HL-60 (cell line): ENCODE measurements around the gene FOXP3.
A peak's percentile ranks its signal among the peaks of the same experiment; 100 is the strongest.

Experiments used
- DNase-seq, 2 experiments: peaks; one replicate each; pipeline ENCODE4 v3.0.0-alpha.2; 2010 to 2020; ENCODE audit warnings: low read depth in 1 of 2, low spot score in 1 of 2
- H3K27ac ChIP-seq: fragments of 250-450 bp; sonication (Bioruptor Pico); replicated peaks from 2 replicates; pipeline ENCODE4 v1.5.1; 2020; ENCODE audit warnings: mild to moderate bottlenecking, moderate library complexity
- H3K27me3 ChIP-seq: fragments of 250-450 bp; sonication (Bioruptor Pico); 2 replicates; pipeline ENCODE4 v1.5.1; 2021; ENCODE audit warnings: mild to moderate bottlenecking, moderate library complexity; ENCODE audit not compliant: insufficient read depth, poor library complexity, severe bottlenecking
- H3K4me3 ChIP-seq: replicated peaks from 2 replicates; pipeline ENCODE4 v1.5.1; 2011; ENCODE audit warnings: mild to moderate bottlenecking, control low read depth, low read length; ENCODE audit not compliant: insufficient read depth
- CTCF ChIP-seq: IDR thresholded peaks from one replicate; pipeline ENCODE4 v1.5.1; 2011; ENCODE audit warnings: low read length, control low read depth, inconsistent platforms; ENCODE audit not compliant: insufficient read depth
- GABPA ChIP-seq: IDR thresholded peaks from 2 replicates; pipeline ENCODE4 v1.6.1; 2012; ENCODE audit warnings: low read depth
- POLR2AphosphoS5 ChIP-seq: IDR thresholded peaks from 2 replicates; pipeline ENCODE4 v1.6.1; 2012; ENCODE audit warnings: low read depth
- REST ChIP-seq: IDR thresholded peaks from 2 replicates; pipeline ENCODE4 v1.6.1; 2012; ENCODE audit warnings: low read depth; ENCODE audit not compliant: insufficient replicate concordance
- SPI1 ChIP-seq: IDR thresholded peaks from 2 replicates; pipeline ENCODE4 v1.6.1; 2012; ENCODE audit warnings: low read depth, mild to moderate bottlenecking, borderline replicate concordance

Gene FOXP3

GRCh38 chrX:49273181-49273727 lies 8.7 kb upstream of the FOXP3 start:
- DNase-seq: peak in 1 of 2 experiments; percentile 20
- Histone ChIP-seq H3K27ac (no peak overlapping the region), H3K4me3 (no peak overlapping the region), H3K27me3 (no peaks in the 10 kb centered on the region)
- TF ChIP-seq GABPA: no peak
- TF ChIP-seq POLR2AphosphoS5: peak; percentile 53; the same call in 1 of the 2 replicates

- TF ChIP-seq POLR2AphosphoS5 (no peak), CTCF (no peak), GABPA (no peak), REST (no peak), SPI1 (no peak)
- H3K27me3 ChIP-seq: no peaks in the 10 kb centered on the region
- no peak overlapping the region for H3K4me3 ChIP-seq
Measured at GRCh38 chrX:49272421-49272820, 7.9 kb upstream of the FOXP3 start.

GRCh38 chrX:49271341-49271740 lies 6.8 kb upstream of the FOXP3 start:
- H3K4me3 ChIP-seq: no peak overlapping the region
- no peak for TF ChIP-seq GABPA
- no peak for TF ChIP-seq SPI1
- no peak for TF ChIP-seq REST
- no peak for TF ChIP-seq CTCF
- no peak for TF ChIP-seq POLR2AphosphoS5
- no peaks in the 10 kb centered on the region for H3K27me3 ChIP-seq
- H3K27ac ChIP-seq: no peak overlapping the region
- DNase-seq: no peak

More at GRCh38 chrX:49272421-49272820, 7.9 kb upstream of the FOXP3 start:
- no peak for DNase-seq
- no peak overlapping the region for H3K27ac ChIP-seq

GRCh38 chrX:49270249-49270921 lies 5.9 kb upstream of the FOXP3 start:
- Histone ChIP-seq H3K27ac (peak overlapping the region; percentile 64), H3K27me3 (no peaks in the 10 kb centered on the region), H3K4me3 (peak overlapping the region; percentile 53)
- TF ChIP-seq GABPA (no peak), CTCF (no peak), POLR2AphosphoS5 (no peak), SPI1 (no peak), REST (no peak)
- DNase-seq: no peak
